DOHH2 (cell line): Measurements from ENCODE around the gene ELK4.

Experiments used
- CTCF ChIP-seq: fragments of 200-600 bp; sonication (generic); IDR thresholded peaks from one replicate; pipeline ENCODE4 v1.5.1; 2014; ENCODE audit warnings: antibody characterized with exemption, mild to moderate bottlenecking, low read depth, low read length; ENCODE audit not compliant: poor library complexity, severe bottlenecking
- EZH2phosphoT487 ChIP-seq: fragments of 200-600 bp; sonication (generic); IDR thresholded peaks from 2 replicates; pipeline ENCODE4 v1.6.1; 2017; ENCODE audit warnings: borderline replicate concordance, mild to moderate bottlenecking, antibody characterized with exemption, low read length, moderate library complexity, mixed read lengths

DNA sequence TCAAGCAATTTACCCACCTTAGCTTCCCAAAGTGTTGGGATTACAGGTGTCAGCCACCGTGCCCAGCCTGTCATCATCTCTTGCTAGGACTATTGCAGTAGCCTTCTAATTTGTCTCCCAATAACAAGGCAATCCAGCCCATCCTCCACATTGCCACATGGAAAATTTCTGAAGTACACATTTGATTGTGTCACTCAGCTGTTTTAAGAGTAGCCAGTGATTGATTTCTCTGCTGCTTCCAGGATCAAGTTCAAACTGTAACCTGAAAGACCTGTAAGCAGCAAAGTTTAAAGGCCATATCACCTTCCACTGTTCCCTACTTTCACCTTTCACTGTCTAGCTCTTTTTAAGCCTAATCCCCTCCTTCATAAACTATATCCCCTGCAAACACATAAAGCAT, 7.8 kb upstream of the ELK4 start:
- no peak for TF ChIP-seq CTCF
- TF ChIP-seq EZH2phosphoT487 = no peak
